ENCODE results near the gene LRRC25.

The LRRC25 gene

GRCh38 chr19:18397242-18398202, at the start of gene LRRC25:
Gene LRRC25 (minus strand): TSS chr19:18397622. CDS start chr19:18396963, 659 bp downstream.
- peak; percentile 71 for DNase-seq

- DNase-seq: no peak
Observed at GRCh38 chr19:18446811-18447359, 49.5 kb upstream of the LRRC25 start.

GRCh38 chr19:18446145-18446810, 48.9 kb upstream of the LRRC25 start:
- DNase-seq: no peak

GRCh38 chr19:18445262-18445948, 48.0 kb upstream of the LRRC25 start:
- no peak for DNase-seq

GRCh38 chr19:18444513-18444912, 47.1 kb upstream of the LRRC25 start:
- no peak for DNase-seq

GRCh38 chr19:18443831-18444230, 46.4 kb upstream of the LRRC25 start:
- no peak for DNase-seq

GRCh38 chr19:18443406-18443805, 46.0 kb upstream of the LRRC25 start:
- no peak for DNase-seq

GRCh38 chr19:18442941-18443340, 45.5 kb upstream of the LRRC25 start:
- no peak for DNase-seq

GRCh38 chr19:18441804-18442788, 44.7 kb upstream of the LRRC25 start:
- DNase-seq: no peak

- no peak for DNase-seq
Observed at GRCh38 chr19:18440936-18441803, 43.7 kb upstream of the LRRC25 start.

GRCh38 chr19:18440415-18440877, 43.0 kb upstream of the LRRC25 start:
- peak; percentile 86 for DNase-seq

- no peak for DNase-seq
Observed at GRCh38 chr19:18439910-18440237, 42.5 kb upstream of the LRRC25 start.

- DNase-seq: peak; percentile 97
Observed at GRCh38 chr19:18439025-18439909, 41.8 kb upstream of the LRRC25 start.

- DNase-seq: no peak
Observed at GRCh38 chr19:18438331-18439024, 41.1 kb upstream of the LRRC25 start.

GRCh38 chr19:18437491-18438330, 40.3 kb upstream of the LRRC25 start, which contains the start of gene ISYNA1:
Gene ISYNA1 (minus strand): TSS chr19:18438133. CDS start chr19:18437979, 154 bp downstream.
- DNase-seq: peak; percentile 92

GRCh38 chr19:18436671-18437490, 39.5 kb upstream of the LRRC25 start:
- peak; percentile 99 for DNase-seq
